NB4 (cell line): ENCODE results near the gene TTC39B.
"Not testable (repeated sequence)": the region's sequence is repeated elsewhere in the genome, so short reads cannot be mapped to it uniquely, and the experiment has no call there.

Experiments
- DNase-seq: peaks from one replicate; pipeline ENCODE4 v3.0.0; 2010; ENCODE audit warnings: low read depth
- H3K4me3 ChIP-seq: one replicate; pipeline ENCODE4 v1.5.1; 2011; ENCODE audit warnings: mild to moderate bottlenecking, low read depth, low read length, moderate library complexity
- CTCF ChIP-seq: IDR thresholded peaks from one replicate; pipeline ENCODE4 v1.5.1; 2012; ENCODE audit warnings: low read depth, low read length
- MYC ChIP-seq: IDR thresholded peaks from 2 replicates; pipeline ENCODE4 v1.6.1; 2011; ENCODE audit warnings: low read depth, low read length
- POLR2A ChIP-seq: IDR thresholded peaks from 2 replicates; pipeline ENCODE4 v1.6.1; 2011; ENCODE audit warnings: mild to moderate bottlenecking; ENCODE audit not compliant: insufficient read length; ENCODE audit errors: extremely low read depth
- TF ChIP-seq, protein P1 (sequence below): IDR thresholded peaks from 2 replicates; pipeline ENCODE4 v1.6.1; 2011; ENCODE audit warnings: low read depth, low read length

Gene TTC39B

GRCh38 chr9:15329539-15330109 is 22.6 kb upstream of the TTC39B start:
- TF ChIP-seq POLR2A, result no peak
- no peak for TF ChIP-seq CTCF
- TF ChIP-seq, protein P1, sequence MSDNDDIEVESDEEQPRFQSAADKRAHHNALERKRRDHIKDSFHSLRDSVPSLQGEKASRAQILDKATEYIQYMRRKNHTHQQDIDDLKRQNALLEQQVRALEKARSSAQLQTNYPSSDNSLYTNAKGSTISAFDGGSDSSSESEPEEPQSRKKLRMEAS, result no peak
- TF ChIP-seq MYC, result no peak
- no peak overlapping the region for H3K4me3 ChIP-seq
- no peak for DNase-seq

DNA sequence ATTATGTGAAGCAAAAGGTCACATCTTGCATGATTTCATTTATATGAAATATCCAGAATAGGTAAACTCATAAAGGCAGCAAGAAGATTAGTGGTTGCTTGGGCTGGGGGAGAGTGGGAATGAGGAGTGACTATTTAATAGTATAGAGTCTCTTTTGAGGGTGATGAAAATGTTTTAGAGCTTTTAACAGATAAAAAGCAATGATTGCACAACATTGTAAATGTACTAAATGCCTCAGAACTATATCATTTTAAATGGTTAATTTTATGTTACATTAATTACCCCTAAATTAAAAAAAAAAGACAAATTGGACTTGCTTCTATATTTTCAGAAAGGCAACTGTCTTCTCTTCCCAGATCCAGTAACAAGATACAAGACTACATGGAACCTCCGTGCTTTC is 21.9 kb upstream of the TTC39B start:
- TF ChIP-seq, protein P1, result no peak
- TF ChIP-seq MYC, result no peak
- no peak for TF ChIP-seq POLR2A
- no peak for TF ChIP-seq CTCF
- H3K4me3 ChIP-seq, result no peak overlapping the region
- DNase-seq, result no peak

- not testable (repeated sequence) for H3K4me3 ChIP-seq, DNase-seq
Measured at GRCh38 chr9:15322695-15323094, 15.7 kb upstream of the TTC39B start.

DNA sequence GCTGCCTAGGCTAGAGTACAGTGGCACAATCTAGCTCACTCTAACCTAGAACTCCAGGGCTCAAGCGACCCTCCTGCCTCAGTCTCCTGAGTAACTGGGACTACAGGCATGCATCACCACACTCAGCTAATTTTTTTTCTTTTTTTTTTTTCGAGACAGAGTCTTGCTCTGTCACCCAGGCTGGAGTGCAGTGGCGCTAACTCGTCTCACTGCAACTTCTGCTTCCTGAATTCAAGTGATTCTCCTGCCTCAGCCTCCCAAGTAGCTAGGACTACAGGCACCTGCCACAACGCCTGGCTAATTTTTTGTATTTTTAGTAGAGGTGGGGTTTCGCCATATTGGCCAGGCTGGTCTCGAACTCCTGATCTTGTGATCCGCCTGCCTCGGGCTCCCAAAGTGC is 12.6 kb upstream of the TTC39B start:
- not testable (repeated sequence) for DNase-seq, H3K4me3 ChIP-seq

DNA sequence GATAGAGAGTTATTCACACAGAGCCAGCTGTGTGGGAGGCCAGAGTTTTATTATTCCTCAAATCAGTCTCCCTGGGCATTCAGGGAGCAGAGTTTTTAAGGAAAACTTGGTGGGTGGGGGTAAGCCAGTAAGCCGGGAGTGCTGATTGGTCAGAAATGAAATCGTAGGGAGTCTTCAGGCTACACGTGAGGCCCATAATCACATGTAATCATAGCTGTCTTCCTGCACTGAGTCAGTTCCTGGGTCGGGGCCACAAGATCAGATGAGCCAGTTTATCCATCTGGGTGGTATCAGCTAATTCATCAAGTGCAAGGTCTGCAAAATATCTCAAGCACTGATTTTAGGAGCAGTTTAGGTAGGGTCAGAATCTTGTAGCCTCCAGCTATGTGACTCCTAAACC is 10.8 kb upstream of the TTC39B start:
- TF ChIP-seq POLR2A (no peak), CTCF (no peak), MYC (no peak)
- TF ChIP-seq, protein P1, result no peak
- no peak overlapping the region for H3K4me3 ChIP-seq
- no peak for DNase-seq

- no peak overlapping the region for H3K4me3 ChIP-seq
- no peak for DNase-seq
- no peak for TF ChIP-seq MYC
- TF ChIP-seq CTCF, result no peak
Measured at GRCh38 chr9:15311607-15312006, 4.6 kb upstream of the TTC39B start.

DNA sequence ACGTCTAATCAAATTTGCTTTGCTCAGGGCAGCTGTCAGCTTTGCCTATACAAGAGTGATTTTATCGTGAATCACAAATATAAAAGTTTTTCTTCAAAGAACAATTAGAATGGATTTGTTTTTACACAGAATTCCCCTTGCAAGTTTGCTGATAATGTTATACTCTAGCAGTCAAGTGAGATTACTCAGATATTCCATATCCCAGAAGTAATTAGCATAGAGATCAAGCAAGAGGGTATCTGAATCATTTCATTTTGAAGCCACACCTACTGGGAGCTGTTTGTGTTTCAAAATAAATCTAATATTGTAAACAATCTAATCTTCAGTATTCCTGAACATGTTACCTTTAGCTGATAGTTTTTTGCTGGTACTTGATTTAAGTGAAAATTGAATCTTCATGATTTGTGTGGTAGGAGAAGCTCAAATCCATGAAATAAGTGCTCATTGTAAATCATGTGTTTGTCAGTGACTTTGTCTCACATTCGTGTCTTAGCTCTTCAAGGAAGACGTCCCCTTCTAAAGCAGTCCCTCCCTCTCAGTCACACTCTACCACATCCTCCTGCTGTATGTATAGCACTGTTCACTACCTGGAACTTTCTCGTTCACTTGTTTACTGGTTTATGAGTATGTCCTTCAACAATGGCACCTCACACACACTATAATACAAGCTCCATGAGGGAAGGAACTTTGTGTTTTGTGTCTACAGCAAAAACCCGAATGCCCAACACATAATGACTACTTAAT is 3.3 kb upstream of the TTC39B start:
- TF ChIP-seq POLR2A (no peak), MYC (no peak), CTCF (no peak)
- TF ChIP-seq, protein P1, result no peak
- DNase-seq, result no peak

More for the DNA sequence above, 3.3 kb upstream of the TTC39B start:
- H3K4me3 ChIP-seq, result no peak overlapping the region
